Measurements from ENCODE around the gene OLFM2.

OLFM2 gene

GRCh38 chr19:9910625-9911024 lies 25.7 kb downstream of the OLFM2 start:
- H3K4me3 ChIP-seq (ENCODE audit: control insufficient read depth, low read depth, low read length), result no peak overlapping the region
- no peak for TF ChIP-seq CTCF (conservative IDR thresholded peaks at IDR 0.05; ENCODE audit: control insufficient read depth, insufficient read depth, low read depth, low read length)
- no peak for DNase-seq (ENCODE audit: low read depth)

GRCh38 chr19:9909251-9909650 lies 27.1 kb downstream of the OLFM2 start:
- H3K4me3 ChIP-seq (ENCODE audit: control insufficient read depth, low read depth, low read length), result no peak overlapping the region
- no peak for DNase-seq (ENCODE audit: low read depth)
- no peak for TF ChIP-seq CTCF (conservative IDR thresholded peaks at IDR 0.05; ENCODE audit: control insufficient read depth, insufficient read depth, low read depth, low read length)

GRCh38 chr19:9906475-9907087 lies 29.7 kb downstream of the OLFM2 start:
- no peak for TF ChIP-seq CTCF (conservative IDR thresholded peaks at IDR 0.05; ENCODE audit: control insufficient read depth, insufficient read depth, low read depth, low read length)
- DNase-seq (ENCODE audit: low read depth), result no peak

GRCh38 chr19:9903336-9903735 lies 33.0 kb downstream of the OLFM2 start:
- DNase-seq (ENCODE audit: low read depth), result no peak
- TF ChIP-seq CTCF (conservative IDR thresholded peaks at IDR 0.05; ENCODE audit: control insufficient read depth, insufficient read depth, low read depth, low read length), result no peak
- no peak overlapping the region for H3K4me3 ChIP-seq (ENCODE audit: control insufficient read depth, low read depth, low read length)

More at GRCh38 chr19:9906475-9907087, 29.7 kb downstream of the OLFM2 start:
- no peak overlapping the region for H3K4me3 ChIP-seq (ENCODE audit: control insufficient read depth, low read depth, low read length)

- TF ChIP-seq CTCF (conservative IDR thresholded peaks at IDR 0.05; ENCODE audit: control insufficient read depth, insufficient read depth, low read depth, low read length), result no peak
- no peak for DNase-seq (ENCODE audit: low read depth)
- H3K4me3 ChIP-seq (ENCODE audit: control insufficient read depth, low read depth, low read length), result no peak overlapping the region
Measured at GRCh38 chr19:9901642-9902041, 34.7 kb downstream of the OLFM2 start.

- TF ChIP-seq CTCF (conservative IDR thresholded peaks at IDR 0.05; ENCODE audit: control insufficient read depth, insufficient read depth, low read depth, low read length), result no peak
- no peak overlapping the region for H3K4me3 ChIP-seq (ENCODE audit: control insufficient read depth, low read depth, low read length)
- DNase-seq (ENCODE audit: low read depth), result no peak
Measured at GRCh38 chr19:9901020-9901419, 35.3 kb downstream of the OLFM2 start.

Data from fibroblast of mammary gland (primary cell).